Measurements from ENCODE around the gene C17orf114.
"Not testable (repeated sequence)": the region's sequence is repeated elsewhere in the genome, so short reads cannot be mapped to it uniquely, and the experiment has no call there.

Gene C17orf114

DNA sequence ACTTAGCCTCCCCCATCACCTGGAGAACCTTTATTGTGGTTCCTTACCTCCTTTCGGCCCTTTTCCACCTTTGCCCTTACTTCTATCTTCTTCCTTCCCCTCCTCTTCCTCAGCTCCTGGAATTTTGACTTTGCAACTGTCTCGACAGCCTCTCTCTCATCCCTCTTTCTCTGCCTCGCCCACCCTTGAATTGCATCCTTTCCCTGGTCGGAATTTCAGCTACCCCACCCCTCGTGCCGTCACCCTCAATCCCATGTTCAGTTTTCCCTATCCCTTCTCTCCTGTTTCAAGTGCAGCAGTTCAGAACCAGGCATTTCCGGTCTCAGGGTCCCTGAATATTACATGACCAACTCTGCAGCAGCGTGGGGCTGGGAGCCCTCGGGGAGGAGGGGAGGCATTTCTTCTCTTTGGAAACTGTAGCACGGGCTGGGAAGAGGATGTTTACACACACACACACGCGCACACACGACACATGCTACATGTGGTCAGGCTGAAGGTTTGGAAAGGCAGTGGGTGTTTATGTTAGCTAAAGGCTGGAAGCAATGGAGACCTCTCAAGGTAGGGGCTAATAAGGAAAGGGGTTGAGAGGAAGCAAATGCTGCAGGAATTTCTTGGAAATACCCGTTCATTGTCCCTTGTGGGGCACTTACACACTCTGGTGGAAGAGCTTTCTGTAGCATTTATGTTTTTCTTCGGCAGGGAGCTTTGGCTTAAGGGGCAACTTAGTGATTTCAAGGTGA, 32.0 kb upstream of the C17orf114 start:
- H3K4me1 ChIP-seq, result peaks cover 0 to 18% (median 11%) of the 10 kb centered on the region in 4 donors
- H3K4me3 ChIP-seq, result peak overlapping the region; percentile 83 to 90
- DNase-seq, result peak in 1 of 2 donors; percentile 32
- TF ChIP-seq CTCF (IDR thresholded peaks at IDR 0.05), result no peak
- intact Hi-C loops (cut with DNase I; ENCODE audit: low total_unique reads), result loop anchor here (5.0 to 10.0 kb wide), 2 partner anchors 47 to 51 kb away; partner anchors contain the start of genes GLTPD2 and VMO1
- no peaks in the 10 kb centered on the region for H3K9me3 ChIP-seq
- H3K27ac ChIP-seq, result peak overlapping the region; percentile 88 to 91
- H3K27me3 ChIP-seq, result no peaks in the 10 kb centered on the region
- no peaks in the 10 kb centered on the region for H3K36me3 ChIP-seq

DNA sequence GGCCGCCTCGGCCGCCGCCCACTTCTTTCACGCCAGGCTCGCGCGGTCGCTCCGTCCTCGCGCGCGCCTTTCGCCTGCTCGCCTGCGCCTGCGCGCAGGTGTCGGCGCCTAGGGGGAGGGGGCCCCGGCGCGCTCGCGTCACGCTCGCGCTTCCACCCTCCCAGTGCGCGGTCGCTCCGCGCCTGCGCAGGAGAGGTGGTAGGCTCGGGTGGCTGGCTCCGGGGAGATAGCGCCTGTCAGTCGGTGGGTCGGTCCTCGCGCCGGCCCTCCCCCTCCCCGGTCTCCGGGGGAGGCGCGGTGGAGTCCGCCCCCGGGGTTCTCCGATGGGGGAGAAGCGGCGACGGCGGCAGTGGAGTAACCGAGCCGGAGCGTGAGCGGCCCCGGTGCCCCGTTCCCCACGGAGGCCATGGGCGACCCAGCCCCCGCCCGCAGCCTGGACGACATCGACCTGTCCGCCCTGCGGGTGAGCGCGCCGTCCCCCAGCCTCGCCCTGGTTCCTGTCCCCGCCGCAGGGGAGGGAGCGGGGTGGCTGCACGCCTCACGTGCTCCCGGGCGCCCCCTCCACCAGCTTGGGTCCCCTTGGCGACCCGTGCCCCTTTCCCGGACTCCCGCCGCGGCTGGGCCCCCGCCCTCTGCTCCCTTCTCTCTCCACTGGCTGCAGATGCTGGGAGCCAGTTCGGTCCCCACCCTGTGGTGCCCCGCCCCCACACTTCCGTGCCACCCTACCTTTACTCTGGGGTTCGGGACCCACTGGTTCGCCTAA, 31.2 kb upstream of the C17orf114 start, which contains the start of gene MINK1:
TSS of gene MINK1 (plus strand) at position 163 of the 763 bp plus-strand sequence. CDS start at position 407, 244 bp downstream.
- peak within 1 kb of the TSS; percentile 83 to 90 for H3K4me3 ChIP-seq
- peak; percentile 82 to 93 for DNase-seq
- H3K9me3 ChIP-seq, result no peaks in the 10 kb centered on the region
- H3K36me3 ChIP-seq, result no peaks in the 10 kb centered on the region
- H3K27ac ChIP-seq, result peak within 1 kb of the TSS; percentile 88 to 91
- H3K4me1 ChIP-seq, result peaks cover 0 to 18% (median 11%) of the 10 kb centered on the region in 4 donors
- intact Hi-C loops (cut with DNase I; ENCODE audit: low total_unique reads), result loop anchor here (5.0 to 10.0 kb wide), 2 partner anchors 46 to 51 kb away; partner anchors contain the start of genes GLTPD2 and VMO1
- peak in 1 of 2 experiments; percentile 3 for TF ChIP-seq CTCF (IDR thresholded peaks at IDR 0.05)
- no peaks in the 10 kb centered on the region for H3K27me3 ChIP-seq

DNA sequence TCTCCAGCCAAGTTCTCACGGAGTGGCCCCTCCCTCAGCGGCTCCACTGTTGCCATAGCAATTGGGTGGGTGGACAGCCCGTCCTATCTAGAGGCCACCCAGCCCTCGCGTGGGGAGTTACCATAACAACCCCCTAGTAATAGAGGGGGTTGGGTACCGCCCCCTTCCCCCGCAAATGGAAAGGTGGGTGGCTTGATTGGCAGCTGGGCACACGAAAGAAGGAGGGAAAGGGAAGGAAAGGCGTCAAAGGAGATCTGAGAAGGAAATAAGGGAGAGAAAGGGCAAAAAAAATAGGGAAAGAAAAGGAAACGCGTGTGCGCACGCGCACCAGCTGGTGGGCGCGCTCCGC, 30.7 kb upstream of the C17orf114 start:
- Histone ChIP-seq H3K4me3 (peak overlapping the region; percentile 83 to 90), H3K4me1 (peaks cover 0 to 18% (median 11%) of the 10 kb centered on the region in 4 donors), H3K27ac (peak overlapping the region; percentile 88 to 91)
- intact Hi-C loops (cut with DNase I; ENCODE audit: low total_unique reads), result loop anchor here (5.0 to 10.0 kb wide), 2 partner anchors 46 to 52 kb away; partner anchors contain the start of genes GLTPD2 and VMO1
- not testable (repeated sequence) for DNase-seq, H3K9me3 ChIP-seq, H3K36me3 ChIP-seq, H3K27me3 ChIP-seq

- TF ChIP-seq CTCF (IDR thresholded peaks at IDR 0.05), result no peak
- H3K27me3 ChIP-seq, result no peaks in the 10 kb centered on the region
- H3K27ac ChIP-seq, result no peak overlapping the region
- intact Hi-C loops (cut with DNase I; ENCODE audit: low total_unique reads), result no loop called here
- H3K36me3 ChIP-seq, result peaks cover 0 to 15% (median 6%) of the 10 kb centered on the region in 3 donors
- DNase-seq, result no peak
- no peaks in the 10 kb centered on the region for H3K4me1 ChIP-seq
- no peaks in the 10 kb centered on the region for H3K9me3 ChIP-seq
- no peak overlapping the region for H3K4me3 ChIP-seq
Observed at GRCh38 chr17:4827399-4827798, 25.3 kb upstream of the C17orf114 start.

GRCh38 chr17:4823373-4824089, 21.4 kb upstream of the C17orf114 start:
- DNase-seq, result no peak
- H3K27me3 ChIP-seq, result no peaks in the 10 kb centered on the region
- no peak overlapping the region for H3K4me3 ChIP-seq
- intact Hi-C loops (cut with DNase I; ENCODE audit: low total_unique reads), result no loop called here
- no peak overlapping the region for H3K27ac ChIP-seq
- H3K4me1 ChIP-seq, result no peaks in the 10 kb centered on the region
- no peaks in the 10 kb centered on the region for H3K9me3 ChIP-seq
- peaks cover 0 to 51% (median 23%) of the 10 kb centered on the region in 3 donors for H3K36me3 ChIP-seq
- no peak for TF ChIP-seq CTCF (IDR thresholded peaks at IDR 0.05)

All from tibial artery (tissue), 4 donors.